Diencephalon (tissue), 1 donor: Measurements from ENCODE around the gene RUFY3. TPM values are rescaled to one million over a fixed set of nuclear protein-coding genes. Genes with fewer than 3 reads are reported as not detected.

ENCODE experiments used
- small RNA-seq: library from RNA; depleted of rRNA; stranded (forward); fragments of <200 nt; gene quantifications from one replicate; pipeline ENCODE3, GENCODE V24; 2014
- total RNA-seq: library from RNA; depleted of rRNA; stranded (reverse); fragments of >200 nt; gene quantifications from one replicate; pipeline ENCODE4 v1.2.3, GENCODE V29; 2014

The RUFY3 gene
- 564 TPM for total RNA-seq

GRCh38 chr4:70721747-70722146 lies at the start of gene RUFY3:
RUFY3 (plus strand) TSS chr4:70721964; CDS start chr4:70722574, 610 bp downstream.

GRCh38 chr4:70687821-70688794 lies 33.7 kb upstream of the RUFY3 start, which contains the start of gene UTP3:
UTP3 (plus strand) TSS chr4:70688532; CDS start chr4:70688678, 146 bp downstream.

GRCh38 chr4:70839589-70840093 lies 117.9 kb downstream of the RUFY3 start, which contains the start of gene GRSF1:
GRSF1 (minus strand) TSS chr4:70839890; CDS start chr4:70839827, 63 bp downstream.

Small RNA genes lying within 50 kb of the gene (small RNA-seq; reads per million reads assigned to genes)
- gene RF00026: not detected
- not detected for gene RNU6-520P
- gene RNU6-784P: not detected
- gene RNU6-891P: not detected

Other genes starting within 250 kb of the RUFY3 start
- not detected for gene MUC7, start 249.8 kb upstream of the RUFY3 start, total RNA-seq
- not detected for gene AMTN, start 203.4 kb upstream of the RUFY3 start, total RNA-seq
- 0.92 TPM for gene AMBN, start 129.7 kb upstream of the RUFY3 start, total RNA-seq
- not detected for gene ENAM, start 93.2 kb upstream of the RUFY3 start, total RNA-seq
- not detected for gene JCHAIN, start 55.5 kb upstream of the RUFY3 start, total RNA-seq
- gene UTP3, start 33.4 kb upstream of the RUFY3 start, total RNA-seq: 18.0 TPM
- gene GRSF1, start 117.9 kb downstream of the RUFY3 start, total RNA-seq: 59.3 TPM
- gene MOB1B, start 180.4 kb downstream of the RUFY3 start, total RNA-seq: 36.9 TPM